H1 (cell line): ENCODE measurements around the gene L3MBTL4. TPM values are rescaled to one million over a fixed set of nuclear protein-coding genes. Genes with fewer than 3 reads are reported as not detected.

Experiments used
- CTBP2 ChIP-seq: IDR thresholded peaks from 2 replicates; pipeline ENCODE4 v1.7.0; 2011; ENCODE audit warnings: borderline replicate concordance, mild to moderate bottlenecking, moderate library complexity, mixed read lengths, low read length; ENCODE audit not compliant: insufficient read depth, insufficient read length
- MAFK ChIP-seq: IDR thresholded peaks from 2 replicates; pipeline ENCODE4 v1.6.1; 2012; ENCODE audit warnings: low read depth, mild to moderate bottlenecking, improper control_type of control experiment, low read length
- PHF8 ChIP-seq: fragments of 200-600 bp; sonication (generic); conservative IDR thresholded peaks from 2 replicates; pipeline ENCODE4 v1.7.1; 2012; ENCODE audit warnings: low read depth, mild to moderate bottlenecking, inconsistent platforms, low read length, moderate library complexity
- RAD21 ChIP-seq, 2 experiments: IDR thresholded peaks in 1 of 2; conservative IDR thresholded peaks in 1 of 2; 2 replicates each; pipeline ENCODE4 v1.6.1; 2011; ENCODE audit warnings: low read depth in 2 of 2, low read length in 2 of 2, improper control_type of control experiment in 1 of 2, inconsistent platforms in 1 of 2, mild to moderate bottlenecking in 1 of 2, moderate library complexity in 1 of 2
- SIN3A ChIP-seq, 2 experiments: IDR thresholded peaks in 1 of 2; conservative IDR thresholded peaks in 1 of 2; 2 replicates each; pipeline ENCODE4 v1.6.1; 2011 to 2012; ENCODE audit warnings: low read length in 2 of 2, improper control_type of control experiment in 1 of 2, low read depth in 1 of 2, mild to moderate bottlenecking in 1 of 2
- SUZ12 ChIP-seq: fragments of 200-600 bp; sonication (generic); IDR thresholded peaks from 2 replicates; pipeline ENCODE4 v1.6.1; 2012; ENCODE audit warnings: mild to moderate bottlenecking, inconsistent platforms, low read length, moderate library complexity, mixed read lengths
- YY1 ChIP-seq: IDR thresholded peaks from 2 replicates; pipeline ENCODE4 v1.6.1; 2011; ENCODE audit warnings: low read depth, mild to moderate bottlenecking, low read length
- polyA plus RNA-seq, 7 experiments: library from polyadenylated mRNA; depleted of rRNA in 3 of 7; stranded (reverse) in 5 of 7; unstranded in 2 of 7; fragments of >200 nt in 5 of 7; fragments of 200-250 nt in 2 of 7; gene quantifications; 1 replicate in 5 of 7; 2 replicates in 1 of 7; 4 replicates in 1 of 7; pipeline versions ENCODE4 v1.2.1 to v1.2.3, GENCODE V29; 2011 to 2013; ENCODE audit warnings: missing spikeins in 2 of 7, mixed read lengths in 2 of 7
- total RNA-seq: library from RNA; stranded (reverse); fragmentation: NEBNext Ultra II Directional; extraction: Animal tissue kit (Norgen Biotek cat#: 25700); gene quantifications from 2 replicates; pipeline ENCODE4 v1.2.1, GENCODE V29; 2021
- TF ChIP-seq, protein P1 (sequence below): fragments of 300-600 bp; sonication (generic); IDR thresholded peaks from 2 replicates; pipeline ENCODE4 v1.7.1; 2012; ENCODE audit warnings: low read length, moderate library complexity, mild to moderate bottlenecking, inconsistent platforms; ENCODE audit not compliant: insufficient replicate concordance
- TF ChIP-seq, protein P2 (sequence below): IDR thresholded peaks from 2 replicates; pipeline ENCODE4 v1.6.1; 2012; ENCODE audit warnings: inconsistent platforms

L3MBTL4 gene
- total and polyA plus RNA-seq, 2 of the 8 experiments (the other 6 are each of a cell fraction or from before 2014, with no cell fraction given) = 1.0 to 2.1 TPM

DNA sequence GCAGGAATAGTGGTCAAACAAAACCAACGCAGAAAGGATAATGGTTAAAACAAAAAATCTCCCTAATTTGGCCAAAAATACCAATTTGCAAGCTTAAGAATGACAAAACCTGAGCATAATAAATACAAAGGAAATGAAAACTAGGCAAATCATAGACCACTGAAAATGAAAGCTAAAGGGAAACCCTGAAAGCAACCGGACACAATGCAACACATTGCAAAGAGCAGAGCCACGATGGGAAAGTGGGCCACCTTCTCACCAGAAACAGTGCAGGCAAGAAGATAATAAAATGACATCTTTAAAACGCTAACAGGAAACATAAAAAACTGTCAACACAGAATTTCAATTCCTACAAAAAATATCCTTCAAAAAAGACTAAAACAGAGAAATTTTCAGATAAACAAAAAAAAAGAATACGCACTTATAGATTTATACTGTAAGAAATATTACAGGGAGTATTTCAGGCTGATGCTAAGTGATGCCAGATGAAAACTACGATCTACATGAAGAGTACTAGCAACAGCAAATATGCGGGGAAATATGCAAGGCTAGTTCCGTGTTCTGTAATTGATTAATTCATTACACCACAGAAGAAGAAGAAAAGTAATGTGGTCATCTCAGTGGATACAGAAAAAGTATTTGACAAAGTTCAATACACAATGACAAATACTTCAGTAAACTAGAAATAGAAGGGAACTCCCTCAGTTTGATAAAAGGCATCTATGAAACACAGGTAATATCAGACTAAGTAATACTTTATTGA lies 239.5 kb downstream of the L3MBTL4 start (continued):
- TF ChIP-seq, protein P1, sequence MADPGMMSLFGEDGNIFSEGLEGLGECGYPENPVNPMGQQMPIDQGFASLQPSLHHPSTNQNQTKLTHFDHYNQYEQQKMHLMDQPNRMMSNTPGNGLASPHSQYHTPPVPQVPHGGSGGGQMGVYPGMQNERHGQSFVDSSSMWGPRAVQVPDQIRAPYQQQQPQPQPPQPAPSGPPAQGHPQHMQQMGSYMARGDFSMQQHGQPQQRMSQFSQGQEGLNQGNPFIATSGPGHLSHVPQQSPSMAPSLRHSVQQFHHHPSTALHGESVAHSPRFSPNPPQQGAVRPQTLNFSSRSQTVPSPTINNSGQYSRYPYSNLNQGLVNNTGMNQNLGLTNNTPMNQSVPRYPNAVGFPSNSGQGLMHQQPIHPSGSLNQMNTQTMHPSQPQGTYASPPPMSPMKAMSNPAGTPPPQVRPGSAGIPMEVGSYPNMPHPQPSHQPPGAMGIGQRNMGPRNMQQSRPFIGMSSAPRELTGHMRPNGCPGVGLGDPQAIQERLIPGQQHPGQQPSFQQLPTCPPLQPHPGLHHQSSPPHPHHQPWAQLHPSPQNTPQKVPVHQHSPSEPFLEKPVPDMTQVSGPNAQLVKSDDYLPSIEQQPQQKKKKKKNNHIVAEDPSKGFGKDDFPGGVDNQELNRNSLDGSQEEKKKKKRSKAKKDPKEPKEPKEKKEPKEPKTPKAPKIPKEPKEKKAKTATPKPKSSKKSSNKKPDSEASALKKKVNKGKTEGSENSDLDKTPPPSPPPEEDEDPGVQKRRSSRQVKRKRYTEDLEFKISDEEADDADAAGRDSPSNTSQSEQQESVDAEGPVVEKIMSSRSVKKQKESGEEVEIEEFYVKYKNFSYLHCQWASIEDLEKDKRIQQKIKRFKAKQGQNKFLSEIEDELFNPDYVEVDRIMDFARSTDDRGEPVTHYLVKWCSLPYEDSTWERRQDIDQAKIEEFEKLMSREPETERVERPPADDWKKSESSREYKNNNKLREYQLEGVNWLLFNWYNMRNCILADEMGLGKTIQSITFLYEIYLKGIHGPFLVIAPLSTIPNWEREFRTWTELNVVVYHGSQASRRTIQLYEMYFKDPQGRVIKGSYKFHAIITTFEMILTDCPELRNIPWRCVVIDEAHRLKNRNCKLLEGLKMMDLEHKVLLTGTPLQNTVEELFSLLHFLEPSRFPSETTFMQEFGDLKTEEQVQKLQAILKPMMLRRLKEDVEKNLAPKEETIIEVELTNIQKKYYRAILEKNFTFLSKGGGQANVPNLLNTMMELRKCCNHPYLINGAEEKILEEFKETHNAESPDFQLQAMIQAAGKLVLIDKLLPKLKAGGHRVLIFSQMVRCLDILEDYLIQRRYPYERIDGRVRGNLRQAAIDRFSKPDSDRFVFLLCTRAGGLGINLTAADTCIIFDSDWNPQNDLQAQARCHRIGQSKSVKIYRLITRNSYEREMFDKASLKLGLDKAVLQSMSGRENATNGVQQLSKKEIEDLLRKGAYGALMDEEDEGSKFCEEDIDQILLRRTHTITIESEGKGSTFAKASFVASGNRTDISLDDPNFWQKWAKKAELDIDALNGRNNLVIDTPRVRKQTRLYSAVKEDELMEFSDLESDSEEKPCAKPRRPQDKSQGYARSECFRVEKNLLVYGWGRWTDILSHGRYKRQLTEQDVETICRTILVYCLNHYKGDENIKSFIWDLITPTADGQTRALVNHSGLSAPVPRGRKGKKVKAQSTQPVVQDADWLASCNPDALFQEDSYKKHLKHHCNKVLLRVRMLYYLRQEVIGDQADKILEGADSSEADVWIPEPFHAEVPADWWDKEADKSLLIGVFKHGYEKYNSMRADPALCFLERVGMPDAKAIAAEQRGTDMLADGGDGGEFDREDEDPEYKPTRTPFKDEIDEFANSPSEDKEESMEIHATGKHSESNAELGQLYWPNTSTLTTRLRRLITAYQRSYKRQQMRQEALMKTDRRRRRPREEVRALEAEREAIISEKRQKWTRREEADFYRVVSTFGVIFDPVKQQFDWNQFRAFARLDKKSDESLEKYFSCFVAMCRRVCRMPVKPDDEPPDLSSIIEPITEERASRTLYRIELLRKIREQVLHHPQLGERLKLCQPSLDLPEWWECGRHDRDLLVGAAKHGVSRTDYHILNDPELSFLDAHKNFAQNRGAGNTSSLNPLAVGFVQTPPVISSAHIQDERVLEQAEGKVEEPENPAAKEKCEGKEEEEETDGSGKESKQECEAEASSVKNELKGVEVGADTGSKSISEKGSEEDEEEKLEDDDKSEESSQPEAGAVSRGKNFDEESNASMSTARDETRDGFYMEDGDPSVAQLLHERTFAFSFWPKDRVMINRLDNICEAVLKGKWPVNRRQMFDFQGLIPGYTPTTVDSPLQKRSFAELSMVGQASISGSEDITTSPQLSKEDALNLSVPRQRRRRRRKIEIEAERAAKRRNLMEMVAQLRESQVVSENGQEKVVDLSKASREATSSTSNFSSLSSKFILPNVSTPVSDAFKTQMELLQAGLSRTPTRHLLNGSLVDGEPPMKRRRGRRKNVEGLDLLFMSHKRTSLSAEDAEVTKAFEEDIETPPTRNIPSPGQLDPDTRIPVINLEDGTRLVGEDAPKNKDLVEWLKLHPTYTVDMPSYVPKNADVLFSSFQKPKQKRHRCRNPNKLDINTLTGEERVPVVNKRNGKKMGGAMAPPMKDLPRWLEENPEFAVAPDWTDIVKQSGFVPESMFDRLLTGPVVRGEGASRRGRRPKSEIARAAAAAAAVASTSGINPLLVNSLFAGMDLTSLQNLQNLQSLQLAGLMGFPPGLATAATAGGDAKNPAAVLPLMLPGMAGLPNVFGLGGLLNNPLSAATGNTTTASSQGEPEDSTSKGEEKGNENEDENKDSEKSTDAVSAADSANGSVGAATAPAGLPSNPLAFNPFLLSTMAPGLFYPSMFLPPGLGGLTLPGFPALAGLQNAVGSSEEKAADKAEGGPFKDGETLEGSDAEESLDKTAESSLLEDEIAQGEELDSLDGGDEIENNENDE = no peak
- TF ChIP-seq MAFK (no peak), PHF8 (no peak), RAD21 (IDR thresholded peaks at IDR 0.05 in 1 of 2, conservative IDR thresholded peaks at IDR 0.05 in 1 of 2; ENCODE audit: low read depth in 2 of 2, low read length in 2 of 2) (no peak), SUZ12 (no peak), CTBP2 (no peak), YY1 (no peak), SIN3A (conservative IDR thresholded peaks at IDR 0.05 in 1 of 2, IDR thresholded peaks at IDR 0.05 in 1 of 2; ENCODE audit: low read depth in 1 of 2, low read length in 2 of 2) (no peak)
- TF ChIP-seq, protein P2, sequence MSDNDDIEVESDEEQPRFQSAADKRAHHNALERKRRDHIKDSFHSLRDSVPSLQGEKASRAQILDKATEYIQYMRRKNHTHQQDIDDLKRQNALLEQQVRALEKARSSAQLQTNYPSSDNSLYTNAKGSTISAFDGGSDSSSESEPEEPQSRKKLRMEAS = no peak
